NCI-H446 treated with DMSO at 0.1 percent for 48 hours (cell line): Measurements from ENCODE around the gene OR13F1.
A peak's percentile ranks its signal among the peaks of the same experiment; 100 is the strongest.
"Not testable (repeated sequence)": the region's sequence is repeated elsewhere in the genome, so short reads cannot be mapped to it uniquely, and the experiment has no call there.

ENCODE experiments used
- DNase-seq: peaks from one replicate; lab custom pipeline; 2025; lab: John Stamatoyannopoulos, UW

The OR13F1 gene

GRCh38 chr9:104503963-104504362 lies at the start of gene OR13F1:
Gene OR13F1, plus strand, starts transcription at chr9:104504263. Its CDS starts 0 bp downstream, at chr9:104504263.
- no peak for DNase-seq

- no peak for DNase-seq
Measured at GRCh38 chr9:104456831-104457230, 47.2 kb upstream of the OR13F1 start.

GRCh38 chr9:104463864-104464263 lies 40.2 kb upstream of the OR13F1 start:
- DNase-seq: no peak

GRCh38 chr9:104468261-104468660 lies 35.8 kb upstream of the OR13F1 start:
- peak; percentile 3 for DNase-seq

DNA sequence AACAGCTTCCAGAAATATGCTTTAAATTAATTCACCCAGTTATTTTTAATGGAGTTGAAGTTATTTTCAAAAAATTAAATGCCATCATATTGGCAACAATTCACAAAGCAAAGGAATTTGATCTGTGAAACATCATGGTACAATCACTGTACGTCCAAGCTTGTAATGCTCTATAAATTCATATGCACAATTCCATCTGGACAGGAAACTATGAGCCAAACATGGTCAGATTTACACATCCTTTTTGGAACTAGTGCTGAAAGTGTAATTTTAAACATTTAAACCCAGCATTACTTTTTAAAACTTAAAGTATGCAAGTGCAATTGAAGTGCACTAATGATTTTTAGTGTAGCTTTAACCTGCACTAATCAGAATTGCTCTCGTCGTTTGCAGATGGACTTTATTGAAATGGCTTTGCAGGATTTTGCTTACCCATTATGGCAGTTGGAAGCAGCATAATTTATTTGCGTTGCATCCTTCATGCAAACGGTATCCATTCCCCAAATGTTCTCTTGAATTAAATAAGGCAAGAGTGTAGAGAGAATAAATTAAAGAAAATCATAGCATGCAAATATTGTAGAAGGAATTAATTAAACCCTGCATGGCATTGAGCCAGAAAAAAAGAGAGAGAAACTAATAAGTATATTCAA lies 21.0 kb upstream of the OR13F1 start:
- DNase-seq: no peak

- no peak for DNase-seq
Measured at GRCh38 chr9:104485014-104485413, 19.0 kb upstream of the OR13F1 start.

DNA sequence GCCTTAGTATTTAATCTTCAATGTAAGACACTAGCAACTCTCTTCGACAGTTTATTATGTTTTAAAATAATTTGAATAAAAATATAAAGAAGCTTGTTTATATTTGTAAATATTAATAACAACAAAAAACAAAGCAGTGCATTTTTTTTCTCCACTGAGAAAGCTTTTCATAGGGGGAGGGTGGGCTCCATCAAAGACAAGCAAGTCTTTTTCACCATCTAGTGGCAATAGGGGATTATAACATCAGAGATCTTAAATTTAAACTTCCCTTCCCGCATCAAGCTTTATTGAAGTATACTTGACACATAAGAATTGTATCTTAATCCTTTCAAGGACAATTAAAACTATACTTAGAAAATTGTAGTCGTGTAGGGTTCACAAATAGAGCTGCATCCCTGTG lies 9.3 kb upstream of the OR13F1 start:
- peak; percentile 15 for DNase-seq

GRCh38 chr9:104503440-104503839 lies 623 bp upstream of the OR13F1 start:
- no peak for DNase-seq

GRCh38 chr9:104506565-104506964 lies 2.5 kb downstream of the OR13F1 start:
- DNase-seq: no peak

GRCh38 chr9:104514901-104515300 lies 10.8 kb downstream of the OR13F1 start:
- no peak for DNase-seq

DNA sequence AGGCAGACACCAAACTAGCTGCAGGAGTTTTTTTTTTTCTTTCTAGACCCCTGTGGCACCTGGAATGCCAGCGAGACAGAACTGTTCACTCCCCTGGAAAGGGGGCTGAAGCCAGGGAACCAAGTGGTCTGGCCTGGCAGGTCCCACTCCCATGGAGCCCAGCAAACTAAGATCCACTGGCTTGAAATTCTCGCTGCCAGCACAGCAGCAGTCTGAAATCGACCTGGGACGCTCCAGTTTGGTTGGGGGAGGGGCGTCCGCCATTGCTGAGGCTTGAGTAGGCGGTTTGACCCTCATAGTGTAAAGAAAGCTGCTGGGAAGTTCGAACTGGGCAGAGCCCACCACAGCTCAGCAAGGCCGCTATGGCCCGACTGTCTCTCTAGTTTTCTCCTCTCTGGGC lies 16.2 kb downstream of the OR13F1 start:
- not testable (repeated sequence) for DNase-seq

- no peak for DNase-seq
Measured at GRCh38 chr9:104527109-104527508, 23.0 kb downstream of the OR13F1 start, which contains the start of gene OR13C4. Gene OR13C4, minus strand, starts transcription at chr9:104527209. Its CDS starts 0 bp downstream, at chr9:104527209.

DNA sequence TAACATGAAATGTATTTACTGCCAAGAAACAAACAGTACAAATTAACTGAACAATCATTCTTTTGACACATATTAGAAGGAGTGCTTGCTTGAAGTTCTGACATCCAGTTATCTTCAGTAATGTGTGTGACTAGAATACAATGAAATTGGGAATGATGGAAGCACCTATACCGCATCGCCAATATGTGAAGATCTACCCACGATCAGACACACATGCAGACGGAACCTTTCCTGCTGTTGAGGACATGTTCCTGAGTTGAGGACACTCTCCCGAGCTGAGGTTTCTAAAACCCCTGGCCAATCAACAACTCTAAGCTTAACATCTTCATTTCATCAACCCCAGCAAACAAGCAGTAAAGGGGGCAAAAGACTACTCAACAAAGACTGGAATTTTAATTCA lies 32.7 kb downstream of the OR13F1 start, which contains the start of gene OR13C3:
Gene OR13C3 (minus strand): TSS at position 101 of the 400 bp plus-strand sequence. CDS start 133 bp downstream, outside the sequence.
- no peak for DNase-seq

- DNase-seq: no peak
Measured at GRCh38 chr9:104539275-104539674, 35.2 kb downstream of the OR13F1 start.

GRCh38 chr9:104544644-104545043 lies 40.6 kb downstream of the OR13F1 start:
- no peak for DNase-seq

- DNase-seq: no peak
Measured at GRCh38 chr9:104553261-104553660, 49.2 kb downstream of the OR13F1 start.
